NCI-H2196 (cell line): ENCODE results near the gene CRYBB1.
"Not testable (repeated sequence)": the region's sequence is repeated elsewhere in the genome, so short reads cannot be mapped to it uniquely, and the experiment has no call there.

ENCODE experiments used
- DNase-seq: peaks from one replicate; lab custom pipeline; 2025; ENCODE audit not compliant: unreplicated experiment; lab: John Stamatoyannopoulos, UW

Gene CRYBB1

GRCh38 chr22:26636296-26636695 is 18.5 kb upstream of the CRYBB1 start:
- DNase-seq, result no peak

GRCh38 chr22:26635117-26635516 is 17.3 kb upstream of the CRYBB1 start:
- no peak for DNase-seq

DNA sequence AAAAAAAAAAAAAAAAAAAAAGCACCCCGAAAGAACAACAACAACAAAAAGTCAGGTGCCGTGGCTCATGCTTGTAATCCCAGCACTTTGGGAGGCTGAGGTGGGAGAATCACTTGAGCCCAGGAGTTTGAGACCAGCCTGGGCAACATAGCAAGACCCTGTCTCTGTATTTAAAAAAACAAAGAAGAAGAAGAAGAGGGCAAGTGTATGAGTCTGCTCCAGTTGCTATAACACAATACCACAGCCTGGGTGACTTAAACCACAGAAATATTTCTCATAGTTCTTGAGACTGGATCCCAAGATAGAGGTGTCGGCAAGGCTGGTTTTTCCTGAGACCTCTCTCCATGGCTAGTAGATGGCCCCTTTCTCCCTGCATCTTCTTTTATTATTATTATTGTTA is 16.4 kb upstream of the CRYBB1 start:
- DNase-seq, result no peak

DNA sequence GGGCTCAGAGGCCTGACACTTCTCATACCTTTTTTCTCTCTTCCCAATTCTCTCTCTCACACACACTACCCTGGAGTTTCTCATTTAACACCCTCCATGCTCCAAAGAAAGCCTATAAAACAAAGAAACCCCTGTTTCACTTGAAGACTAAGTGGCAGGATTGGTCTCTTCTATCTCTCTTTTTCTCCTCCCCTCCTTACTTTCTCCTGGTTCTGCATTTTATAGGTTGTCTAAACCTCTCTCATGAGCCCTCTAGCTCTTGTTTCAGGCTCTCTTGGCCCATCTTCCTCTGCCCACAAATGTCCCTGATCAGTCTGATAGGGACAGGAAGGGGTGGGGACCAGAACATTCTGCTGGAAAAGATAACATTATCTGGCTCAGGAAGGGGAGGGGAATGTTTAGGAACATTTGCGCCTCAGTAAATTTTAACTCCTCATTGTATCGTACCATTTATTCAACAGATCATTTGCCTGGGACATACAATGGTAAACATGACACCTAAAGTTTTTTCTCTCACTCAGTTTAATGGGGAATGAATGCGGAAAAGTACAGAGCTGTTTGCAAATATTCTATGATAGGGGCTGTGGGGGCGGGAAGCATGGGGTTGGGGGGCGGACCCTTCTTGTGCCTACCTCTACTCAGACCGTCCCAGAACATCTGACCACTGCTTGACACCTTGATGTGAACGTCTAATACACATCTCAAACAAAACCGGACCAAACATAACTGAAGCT is 14.8 kb upstream of the CRYBB1 start:
- DNase-seq, result no peak

DNA sequence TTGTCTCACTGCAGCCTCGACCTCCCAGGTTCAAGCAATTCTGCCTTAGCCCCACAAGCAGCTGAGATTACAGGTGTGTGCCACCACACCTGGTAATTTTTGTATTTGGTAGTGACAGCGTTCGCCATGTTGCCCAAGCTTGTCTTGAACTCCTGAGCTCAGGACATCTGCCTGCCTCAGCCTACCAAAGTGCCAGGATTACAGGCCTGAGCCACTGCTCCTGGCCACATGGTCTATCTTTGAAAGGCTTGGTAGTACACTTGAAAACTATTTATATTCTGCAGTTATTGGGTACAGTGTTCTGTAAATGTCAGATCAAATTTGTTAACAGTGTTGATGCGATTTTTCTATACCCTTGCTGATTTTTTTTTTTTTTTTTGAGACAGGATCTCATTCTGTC is 13.5 kb upstream of the CRYBB1 start:
- no peak for DNase-seq

- DNase-seq, result no peak
These were observed 12.3 kb upstream of the CRYBB1 start for GRCh38 chr22:26629988-26630761.

DNA sequence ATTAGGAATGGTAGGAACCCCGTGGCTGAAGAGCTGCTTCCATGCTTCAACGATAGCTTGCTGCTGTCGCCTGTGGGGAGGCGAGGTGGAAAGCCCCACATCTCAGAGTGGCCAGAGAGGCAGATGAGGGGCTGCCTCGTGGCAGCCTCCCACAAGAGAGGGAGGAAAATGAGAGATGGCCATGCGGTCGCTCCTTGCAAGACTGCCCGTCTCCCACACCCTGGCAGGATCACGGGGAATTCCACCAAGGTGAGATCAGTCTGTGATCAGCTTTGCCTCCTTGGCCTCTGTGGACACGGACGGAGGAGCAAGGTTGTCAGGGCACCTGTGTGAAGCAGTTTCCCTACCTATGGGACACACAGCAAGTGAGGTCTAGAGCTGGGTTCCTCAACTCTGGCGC is 7.0 kb upstream of the CRYBB1 start:
- no peak for DNase-seq

GRCh38 chr22:26623984-26624383 is 6.2 kb upstream of the CRYBB1 start:
- no peak for DNase-seq

- DNase-seq, result no peak
These were observed 3.8 kb upstream of the CRYBB1 start, which contains the start of gene CRYBA4 for GRCh38 chr22:26621663-26622062. Gene CRYBA4, plus strand, starts transcription at chr22:26621963. Its CDS starts 634 bp downstream, at chr22:26622597.

DNA sequence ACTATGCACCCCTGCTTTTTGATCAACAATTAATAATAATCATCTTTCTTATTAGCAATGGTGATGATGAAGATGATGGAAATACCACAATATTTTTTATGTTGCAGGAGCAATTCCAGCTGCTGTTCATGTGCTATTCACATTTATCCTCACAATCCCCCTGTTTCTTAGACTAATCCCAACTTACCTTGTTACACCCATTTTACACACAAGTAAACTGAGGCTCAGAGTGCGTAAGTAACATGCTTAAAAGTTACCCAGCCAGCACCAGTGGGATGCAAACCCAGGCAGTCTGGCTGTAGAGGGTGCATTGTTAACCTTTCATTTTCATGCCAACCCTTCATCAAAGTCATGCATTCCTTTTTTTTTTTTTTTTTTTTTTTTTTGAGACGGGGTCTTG is 2.4 kb upstream of the CRYBB1 start:
- no peak for DNase-seq

DNA sequence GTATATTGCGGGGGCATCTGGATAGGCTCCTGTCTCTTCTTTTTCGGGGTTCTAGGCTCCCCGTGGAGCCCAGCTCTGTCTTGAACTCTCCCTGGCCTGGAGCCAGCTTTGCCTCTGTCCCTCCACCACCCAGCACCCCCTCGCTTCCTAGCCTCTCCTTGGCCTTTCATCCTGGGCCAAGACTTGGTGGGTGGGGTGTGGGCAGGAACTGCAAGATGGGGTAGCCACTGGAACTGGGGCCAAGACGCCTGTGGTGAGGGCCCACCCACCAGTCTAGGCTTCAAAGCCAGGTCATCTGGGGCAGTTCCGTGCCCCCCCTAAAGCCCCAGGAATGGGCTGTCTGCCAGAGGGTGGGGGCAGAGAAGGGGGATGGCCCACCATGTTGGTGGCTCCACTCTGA is 1.7 kb upstream of the CRYBB1 start:
- DNase-seq, result no peak

DNA sequence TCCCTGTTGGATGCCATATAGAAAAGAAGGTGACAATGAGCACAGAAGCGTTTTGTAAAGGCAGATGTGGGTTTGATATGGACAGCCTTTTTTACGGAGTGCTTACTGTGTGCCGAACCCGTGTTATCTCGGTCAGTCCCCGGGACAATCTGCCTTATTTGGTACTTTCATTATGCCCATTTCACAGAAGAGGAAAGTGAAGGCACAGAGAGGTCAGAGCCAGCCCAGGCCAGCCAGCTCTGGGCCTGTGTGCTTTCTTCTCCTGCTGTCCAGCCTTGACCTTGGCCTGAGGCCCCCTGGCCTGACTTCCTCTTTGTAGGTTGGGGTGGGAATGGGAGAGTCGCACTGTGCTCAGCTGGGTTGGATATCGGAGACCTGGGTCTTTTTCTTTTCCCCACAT is 628 bp upstream of the CRYBB1 start:
- DNase-seq, result no peak

- DNase-seq, result no peak
These were observed 1.2 kb downstream of the CRYBB1 start for GRCh38 chr22:26616650-26617049.

DNA sequence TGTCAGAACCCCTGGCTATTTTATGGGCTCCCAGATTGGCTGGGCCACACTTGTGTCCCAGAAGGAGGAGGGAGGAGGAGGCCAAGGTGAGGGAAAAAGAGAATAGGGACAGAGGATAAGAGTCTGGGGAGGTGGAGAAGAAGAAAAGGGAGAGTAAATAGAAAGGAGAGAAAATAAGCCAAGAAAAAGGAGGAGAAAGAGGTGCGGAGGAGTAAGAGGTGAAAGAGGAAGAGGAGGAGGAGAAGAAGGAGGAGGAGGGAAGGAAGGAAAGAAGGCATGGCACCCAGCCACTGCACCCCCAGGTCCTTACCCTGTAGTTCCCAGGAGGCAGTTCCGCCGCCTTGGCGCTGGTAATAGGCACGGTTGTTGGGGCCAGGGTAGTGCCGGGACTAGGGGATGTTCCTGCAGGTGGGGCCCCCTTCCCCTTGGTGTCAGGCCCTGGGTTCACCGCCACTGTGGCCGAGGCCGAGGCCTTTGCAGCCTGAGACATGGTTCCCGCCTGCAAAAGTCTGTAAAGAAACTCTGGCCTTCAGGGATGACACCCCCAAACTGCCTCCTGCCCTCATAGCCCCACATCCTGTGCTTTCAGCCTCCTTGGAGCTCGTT is 1.9 kb downstream of the CRYBB1 start:
- no peak for DNase-seq

- DNase-seq, result no peak
These were observed 2.7 kb downstream of the CRYBB1 start for GRCh38 chr22:26615149-26615548.

- DNase-seq, result no peak
These were observed 3.5 kb downstream of the CRYBB1 start for GRCh38 chr22:26614322-26614721.

DNA sequence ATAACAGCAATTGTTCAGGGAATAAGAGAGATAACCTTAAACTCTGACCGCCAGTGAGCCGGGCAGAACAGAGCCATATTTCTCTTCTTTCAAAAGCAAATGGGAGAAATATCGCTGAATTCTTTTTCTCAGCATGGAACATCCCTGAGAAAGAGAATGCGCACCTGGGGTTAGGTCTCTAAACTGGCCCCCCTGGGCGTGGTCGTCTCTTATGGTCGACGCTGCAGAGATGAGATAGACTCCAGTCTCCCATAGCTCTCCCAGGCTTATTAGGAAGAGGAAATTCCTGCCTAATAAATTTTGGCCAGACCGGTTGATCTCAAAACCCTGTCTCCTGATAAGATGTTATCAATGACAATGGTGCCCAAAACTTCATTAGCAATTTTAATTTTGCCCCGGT is 4.1 kb downstream of the CRYBB1 start:
- DNase-seq, result not testable (repeated sequence)

DNA sequence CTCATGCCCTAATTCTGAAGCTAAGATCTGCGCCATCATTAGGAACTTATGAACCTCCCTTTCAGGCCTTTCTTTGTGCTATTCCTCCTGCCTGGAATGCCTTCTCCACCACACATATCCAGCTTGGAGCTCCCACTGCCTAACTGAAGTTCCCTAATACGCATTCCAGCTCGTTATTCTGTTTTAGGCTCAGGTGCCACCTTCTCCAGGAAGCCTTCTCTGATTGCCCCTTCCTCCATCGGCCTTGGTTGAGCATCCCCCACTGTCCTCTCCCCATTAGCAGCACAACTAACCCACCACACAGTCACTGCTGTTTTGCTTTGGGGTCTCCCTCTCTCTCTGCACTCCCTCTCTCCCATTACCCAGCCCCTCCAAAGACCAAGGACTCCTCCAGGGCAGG is 5.2 kb downstream of the CRYBB1 start:
- DNase-seq, result no peak

DNA sequence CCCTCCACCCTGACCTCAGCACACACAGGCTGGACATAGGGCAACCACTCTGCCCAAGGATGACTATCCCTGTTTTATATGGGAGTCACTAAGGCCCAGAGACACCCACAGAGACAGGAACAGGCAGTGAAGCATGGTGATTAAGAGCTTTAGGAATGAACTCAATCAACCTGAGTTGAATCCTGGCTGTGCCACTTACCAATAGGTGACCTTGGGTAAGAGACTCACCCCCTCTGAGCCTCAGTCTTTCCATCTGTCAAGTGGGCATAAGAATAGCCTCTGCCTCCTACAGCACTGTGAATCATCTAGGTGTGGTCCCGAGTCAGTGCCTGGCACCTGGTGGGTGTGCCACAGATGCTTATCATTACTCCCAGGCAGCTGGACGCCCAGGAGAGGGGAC is 6.8 kb downstream of the CRYBB1 start:
- no peak for DNase-seq

DNA sequence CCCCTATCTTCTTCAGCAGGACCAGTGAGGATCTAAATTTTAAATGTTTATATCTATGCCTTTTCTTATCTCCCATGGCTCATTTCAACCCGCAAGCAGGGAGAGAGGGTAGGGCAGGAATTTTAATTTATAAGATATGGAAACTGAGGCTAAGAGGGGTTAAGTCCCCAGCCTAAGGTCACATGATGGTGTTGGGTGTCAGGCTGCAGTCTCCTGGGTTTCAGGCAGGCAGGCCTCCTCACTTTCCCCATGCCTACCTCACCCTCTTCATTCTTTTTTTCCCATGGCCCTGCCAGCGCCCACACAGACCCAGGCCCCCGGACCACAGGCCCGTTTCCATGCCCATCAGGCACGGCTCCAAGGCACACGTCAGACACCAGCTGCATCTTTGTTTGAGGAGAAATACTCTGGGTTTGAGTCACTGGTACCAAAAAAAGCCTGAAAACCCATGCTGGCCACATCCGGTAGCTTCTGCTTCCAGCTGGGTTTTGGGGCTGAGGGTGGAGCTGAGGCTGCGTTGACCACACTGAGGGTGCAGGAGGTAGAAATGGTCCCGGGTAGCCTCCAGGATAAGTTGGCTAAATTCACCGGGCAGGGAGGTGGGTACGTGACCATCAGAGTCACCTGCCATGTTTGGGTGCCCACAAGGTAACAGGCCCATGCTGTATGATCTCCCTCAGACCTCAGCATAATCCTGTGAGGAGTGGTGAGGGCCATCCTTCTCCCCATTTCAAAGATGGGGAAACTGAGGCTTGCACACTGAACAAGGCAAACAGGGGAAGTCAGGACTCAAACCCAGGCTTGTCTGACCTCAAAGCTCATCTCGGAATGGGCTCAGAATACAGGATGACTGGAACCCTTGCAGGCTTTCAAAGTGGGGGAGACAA is 7.5 kb downstream of the CRYBB1 start:
- no peak for DNase-seq

DNA sequence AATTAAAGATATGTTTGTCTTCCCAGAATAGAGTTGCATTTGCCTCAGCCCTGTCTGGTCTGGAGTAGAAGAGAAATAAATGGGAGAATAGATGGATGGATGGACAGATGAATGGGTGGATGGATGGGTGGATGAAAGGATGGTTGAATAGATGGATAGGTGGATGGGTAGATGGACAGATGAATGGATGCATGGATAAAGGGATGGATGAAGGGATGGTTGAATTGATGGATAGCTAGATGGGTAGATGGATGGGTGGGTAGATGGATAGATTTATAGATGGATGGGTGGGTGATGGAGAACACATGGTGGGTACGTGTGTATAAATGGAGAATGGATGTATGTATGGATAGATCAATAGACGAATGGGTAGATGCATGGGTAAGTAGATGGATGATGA is 8.5 kb downstream of the CRYBB1 start:
- DNase-seq, result no peak
